NCI-H1092 treated with DMSO at 0.1 percent for 48 hours (cell line): ENCODE results near the gene SLC66A3.

ENCODE experiments used
- DNase-seq: peaks from one replicate; lab custom pipeline; 2025; lab: John Stamatoyannopoulos, UW

The SLC66A3 gene

DNA sequence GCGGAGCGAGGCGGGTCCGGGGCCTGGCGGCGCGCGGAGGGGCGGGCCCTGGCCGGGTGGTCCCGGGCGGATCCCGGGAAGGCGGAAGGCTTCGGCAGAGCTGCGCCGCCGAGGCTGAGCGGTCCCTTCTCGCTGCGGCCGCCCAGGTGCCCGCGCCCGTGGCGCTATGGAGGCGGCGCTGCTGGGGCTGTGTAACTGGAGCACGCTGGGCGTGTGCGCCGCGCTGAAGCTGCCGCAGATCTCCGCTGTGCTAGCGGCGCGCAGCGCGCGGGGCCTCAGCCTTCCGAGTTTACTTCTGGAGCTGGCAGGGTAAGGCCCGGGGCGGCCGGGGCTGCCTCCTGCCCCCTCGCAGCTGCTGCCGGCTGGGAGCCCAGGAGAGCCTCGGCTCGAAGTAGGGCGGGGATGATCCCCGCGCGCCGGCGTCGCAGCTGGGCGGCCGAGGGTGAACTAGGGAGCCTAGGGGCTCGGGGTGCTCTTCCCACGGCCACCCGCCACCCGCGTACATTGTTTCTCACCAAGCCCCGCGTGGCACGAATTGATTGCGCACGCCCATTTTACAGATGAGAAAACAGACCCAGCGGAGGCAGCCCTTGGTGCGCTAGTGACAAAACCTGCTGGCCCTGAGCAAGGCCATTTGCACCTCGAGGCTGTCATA, at the start of gene SLC66A3:
TSS of gene SLC66A3 (plus strand) at position 87 of the 655 bp plus-strand sequence. CDS start at position 167, 80 bp downstream.
- peak; percentile 79 for DNase-seq

DNA sequence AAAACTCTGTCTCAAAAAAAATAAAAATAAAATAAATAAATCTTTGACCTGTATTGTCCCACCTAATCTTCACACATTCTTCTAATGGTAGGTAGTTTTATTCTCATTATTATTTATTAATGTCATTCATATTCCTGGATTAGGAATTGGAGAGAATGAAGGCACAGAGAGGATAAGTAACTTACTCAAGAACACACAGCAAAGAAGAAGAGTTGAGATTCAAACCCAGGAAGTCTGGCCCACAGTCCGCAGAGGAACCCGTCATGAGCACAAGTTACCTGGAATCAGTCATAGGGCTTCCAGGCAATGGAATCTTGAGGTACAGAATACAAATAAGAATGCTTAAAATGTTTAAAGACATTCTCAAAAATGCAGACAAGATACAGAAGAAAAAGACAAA, 46.3 kb upstream of the SLC66A3 start:
- DNase-seq, result no peak

DNA sequence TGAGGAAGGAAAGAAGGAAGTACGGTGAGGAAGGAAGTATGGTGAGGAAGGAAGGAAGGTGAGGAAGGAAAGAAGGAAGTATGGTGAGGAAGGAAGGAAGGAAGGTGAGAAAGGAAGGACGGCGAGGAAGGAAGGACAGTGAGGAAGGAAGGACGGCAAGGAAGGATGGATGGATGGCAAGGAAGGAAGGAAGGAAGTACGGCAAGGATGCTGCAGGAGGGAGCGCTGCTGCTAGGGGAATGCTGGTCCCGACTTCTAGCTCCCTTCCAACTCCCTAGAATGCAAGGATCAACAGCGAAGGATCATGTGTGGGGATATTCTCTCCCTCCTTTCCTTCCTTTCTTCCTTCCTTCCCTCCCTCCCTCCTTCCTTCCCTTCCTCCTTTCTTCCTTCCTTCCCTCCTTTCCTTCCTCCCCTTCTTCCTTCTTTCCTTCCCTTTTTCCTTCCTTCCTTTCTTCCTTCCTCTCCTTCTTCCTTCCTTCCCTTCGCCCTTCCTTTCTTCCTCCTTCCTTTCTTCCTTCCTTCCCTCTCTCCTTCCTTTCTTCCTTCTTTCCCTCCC, 42.3 kb upstream of the SLC66A3 start:
- no peak for DNase-seq

DNA sequence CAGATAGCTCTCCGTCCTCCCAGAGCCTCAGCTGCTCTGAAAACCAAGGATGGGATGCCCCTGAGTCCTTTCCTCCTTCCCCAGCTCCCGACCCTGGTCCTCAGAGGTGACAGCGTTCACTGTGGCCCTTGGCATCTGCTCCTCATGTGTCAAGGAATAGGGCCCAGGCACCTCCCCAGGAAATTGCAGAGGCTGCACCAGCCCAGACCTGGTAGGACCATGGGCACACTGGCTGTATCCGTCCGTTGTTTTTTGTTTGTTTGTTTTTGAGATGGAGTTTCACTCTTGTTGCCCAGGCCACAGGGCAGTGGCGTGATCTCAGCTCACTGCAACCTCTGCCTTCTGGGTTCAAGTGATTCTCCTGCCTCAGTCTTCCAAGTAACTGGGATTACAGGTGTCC, 37.5 kb upstream of the SLC66A3 start:
- no peak for DNase-seq

DNA sequence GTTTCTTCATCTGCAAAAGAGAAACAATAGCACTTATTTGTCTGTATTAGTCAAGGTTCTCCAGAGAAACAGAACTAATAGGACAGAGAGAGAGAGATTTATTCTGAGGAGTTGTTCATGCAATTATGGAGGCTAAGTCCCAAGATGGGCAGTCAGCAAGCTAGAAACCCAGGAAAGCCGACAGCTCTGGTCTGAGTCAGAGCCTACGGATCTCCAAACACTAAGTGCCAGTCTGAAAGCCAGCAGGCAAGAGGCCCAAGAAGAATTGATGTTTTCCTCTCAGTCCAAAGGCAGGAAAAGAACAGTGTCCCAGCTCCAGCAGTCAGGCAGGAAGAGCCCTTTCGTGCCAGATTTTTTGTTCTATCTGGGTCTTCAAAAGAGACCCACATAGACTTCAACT, 36.5 kb upstream of the SLC66A3 start:
- DNase-seq, result no peak

DNA sequence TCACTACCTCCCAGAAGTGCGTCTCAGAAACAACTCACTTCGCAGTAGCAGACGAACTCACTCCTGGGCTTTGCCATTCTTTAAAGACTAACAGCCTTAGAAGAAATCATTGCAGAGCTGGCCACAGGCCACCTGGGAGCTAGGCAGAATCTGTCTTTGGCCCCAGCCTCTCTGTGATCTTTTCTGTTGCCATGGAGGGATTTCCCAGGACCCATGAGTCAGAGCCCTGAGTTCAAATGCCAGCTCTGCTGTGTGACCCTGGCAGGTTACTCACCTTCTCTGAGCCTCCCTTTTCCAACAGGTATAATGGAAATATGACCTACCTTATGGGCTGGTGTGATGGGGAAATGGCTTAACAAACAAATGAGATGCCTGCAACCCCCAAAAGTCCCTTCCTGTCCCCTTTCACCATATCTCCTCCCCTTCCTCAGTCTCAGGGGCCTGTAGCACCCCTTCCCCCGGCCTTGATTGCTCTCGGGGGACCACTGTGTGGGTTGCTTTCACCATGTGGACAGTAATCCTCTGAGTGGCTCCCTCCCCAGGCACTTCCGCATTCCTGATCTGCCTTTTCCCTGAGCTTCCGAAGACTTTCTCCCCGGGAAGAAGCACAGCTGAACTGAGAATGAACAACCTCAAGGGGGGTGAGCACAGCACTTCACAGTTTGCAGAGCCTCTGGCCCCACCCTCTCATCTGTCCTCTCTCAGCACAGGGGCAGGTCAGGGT, 34.0 kb upstream of the SLC66A3 start:
- no peak for DNase-seq

DNA sequence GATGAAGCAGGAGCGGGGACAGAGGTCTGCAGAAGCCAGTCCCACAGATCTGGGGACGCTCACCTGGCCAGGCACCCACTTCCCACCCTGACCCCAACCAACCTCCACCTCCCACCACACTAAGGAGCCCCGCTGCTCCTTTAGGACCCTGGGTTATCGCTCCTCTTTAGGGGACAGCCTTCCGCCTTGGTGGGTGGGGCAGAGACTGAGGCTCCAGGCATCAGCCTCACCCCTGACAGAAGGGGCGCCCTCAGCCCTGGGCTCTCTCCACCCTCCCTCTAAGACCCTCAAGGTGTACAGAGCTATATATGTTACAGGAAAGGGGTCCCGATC, 33.5 kb upstream of the SLC66A3 start:
- DNase-seq, result no peak

DNA sequence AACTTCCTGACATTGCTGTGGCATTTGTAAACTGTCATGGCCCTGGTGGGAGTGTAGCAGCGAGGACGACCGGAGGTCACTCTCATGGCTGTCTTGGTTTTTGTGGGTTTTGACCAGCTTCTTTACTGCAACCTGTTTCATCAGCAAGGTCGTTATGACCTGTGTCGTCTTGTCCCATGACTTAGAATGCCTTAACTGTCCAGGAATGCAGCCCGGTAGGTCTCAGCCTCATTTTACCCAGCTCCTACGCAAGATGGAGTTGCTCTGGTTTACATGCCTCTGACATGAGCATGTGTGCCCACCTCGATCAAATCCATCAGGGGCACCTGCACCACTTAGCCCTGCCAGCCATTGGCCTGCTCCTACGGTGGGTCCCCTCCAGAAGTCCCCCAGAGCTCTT, 32.9 kb upstream of the SLC66A3 start:
- DNase-seq, result no peak

DNA sequence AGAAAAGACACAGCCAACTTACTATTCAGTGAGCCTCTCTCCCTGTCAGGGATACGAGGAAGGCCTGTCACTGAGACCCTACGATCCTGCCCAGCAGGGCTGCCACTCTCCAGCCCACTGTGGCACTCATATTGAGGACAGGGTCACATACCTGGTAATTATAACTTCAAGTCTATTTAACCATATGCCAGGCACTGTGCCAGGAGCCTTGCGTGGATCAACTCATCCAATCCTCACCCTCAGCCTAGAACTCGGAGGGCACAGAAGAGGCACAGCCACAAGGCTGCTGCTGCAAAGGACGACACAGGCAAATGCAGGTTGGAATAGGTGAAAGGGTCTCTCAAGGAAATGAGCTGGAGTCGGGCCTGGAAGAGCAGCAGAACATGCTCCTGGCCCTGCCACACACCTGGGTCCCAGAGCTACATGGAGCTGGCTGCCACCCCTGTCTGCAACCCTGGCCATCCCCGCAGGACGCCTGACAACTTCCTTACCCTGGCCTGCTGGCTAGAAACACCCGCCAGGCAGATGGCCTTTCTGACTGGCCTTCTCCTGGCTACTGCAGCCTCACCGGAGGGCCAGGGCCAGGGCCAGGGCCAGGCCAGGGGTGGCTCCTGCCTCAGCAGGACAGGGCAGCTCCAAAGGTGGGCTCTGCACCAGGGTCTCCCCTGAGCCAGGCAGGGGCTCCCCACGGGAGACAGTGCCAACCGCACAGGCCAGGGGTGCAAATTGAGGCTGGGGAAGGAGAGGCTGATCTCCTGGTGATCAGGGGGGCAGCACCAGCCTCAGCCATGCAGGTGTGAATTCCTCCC, 32.1 kb upstream of the SLC66A3 start:
- no peak for DNase-seq

DNA sequence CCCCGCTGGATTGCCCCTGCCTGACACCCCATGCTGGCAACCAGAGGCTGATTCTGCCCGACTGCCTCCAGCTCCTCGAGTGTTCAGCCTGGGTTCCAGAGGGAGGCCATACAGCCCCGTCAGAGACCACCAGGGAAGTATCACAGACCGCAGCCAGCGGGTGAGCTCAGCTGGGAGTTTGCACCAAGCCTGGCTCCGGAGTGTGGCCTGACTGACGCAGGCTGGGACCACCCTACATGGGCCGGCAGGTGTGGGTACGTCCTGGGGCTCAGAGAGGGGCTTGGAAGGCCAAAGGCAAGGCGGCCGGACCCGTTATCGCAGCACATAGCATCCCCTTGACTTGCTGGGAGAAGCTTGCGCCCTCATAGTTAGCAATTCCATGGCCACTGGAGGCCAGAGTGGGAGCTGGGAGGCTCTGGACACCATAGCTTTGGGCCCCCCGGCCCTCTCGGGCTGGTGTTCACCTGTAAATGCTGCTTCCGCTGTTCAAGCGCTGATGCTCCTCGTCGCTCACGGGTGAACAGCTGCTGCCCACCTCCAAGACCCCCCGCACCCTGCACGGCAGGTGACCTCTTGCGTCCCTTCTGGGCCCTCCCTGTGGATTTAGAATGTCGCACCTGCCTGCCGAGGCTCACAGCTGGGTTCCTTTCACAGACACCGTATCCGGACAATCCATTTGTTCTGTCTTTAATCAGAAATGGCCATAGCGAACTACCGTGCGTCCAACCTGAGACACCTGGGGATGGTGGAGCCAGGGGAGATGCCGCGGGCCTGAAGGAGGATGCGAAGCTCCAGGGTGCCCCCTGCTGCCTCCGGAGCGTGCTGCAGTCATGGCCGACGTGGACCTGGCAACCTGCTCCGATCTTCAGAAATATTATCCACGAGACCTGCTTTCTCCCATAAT, 31.2 kb upstream of the SLC66A3 start:
- DNase-seq, result peak; percentile 62

DNA sequence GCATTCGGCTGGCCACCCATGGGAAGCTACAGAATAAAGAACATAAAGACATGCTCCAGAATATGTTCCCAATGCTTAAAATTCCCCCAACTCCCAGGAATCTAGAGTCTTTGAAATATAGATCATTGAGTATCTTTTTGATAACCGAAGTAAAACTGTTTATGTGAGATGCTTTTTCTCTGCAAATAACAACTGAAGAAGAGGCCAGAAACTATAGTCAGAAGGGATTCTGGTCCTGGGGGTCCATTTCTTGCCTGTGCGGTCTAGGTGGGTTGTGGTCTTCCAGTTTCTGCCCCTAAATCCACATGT, 30.6 kb upstream of the SLC66A3 start:
- no peak for DNase-seq

DNA sequence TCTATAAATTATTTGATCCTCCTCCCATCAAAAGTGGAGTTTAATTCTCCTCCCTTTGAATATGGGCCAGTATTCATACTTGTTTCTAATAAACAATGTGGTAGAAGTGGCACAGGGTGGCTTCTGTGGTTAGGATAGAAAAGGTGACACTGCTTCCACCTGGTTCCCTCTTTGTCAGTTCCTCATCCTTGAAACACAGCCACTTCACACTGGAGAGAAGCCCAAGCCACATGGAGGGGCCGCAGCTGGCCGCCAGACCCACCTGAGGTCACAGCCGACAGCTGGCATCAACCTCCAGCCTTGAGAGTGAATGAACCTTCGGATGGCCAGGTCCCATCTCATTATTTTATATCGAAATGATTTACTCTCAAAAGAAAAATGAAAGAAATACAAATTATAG, 27.5 kb upstream of the SLC66A3 start:
- DNase-seq, result peak; percentile 21

DNA sequence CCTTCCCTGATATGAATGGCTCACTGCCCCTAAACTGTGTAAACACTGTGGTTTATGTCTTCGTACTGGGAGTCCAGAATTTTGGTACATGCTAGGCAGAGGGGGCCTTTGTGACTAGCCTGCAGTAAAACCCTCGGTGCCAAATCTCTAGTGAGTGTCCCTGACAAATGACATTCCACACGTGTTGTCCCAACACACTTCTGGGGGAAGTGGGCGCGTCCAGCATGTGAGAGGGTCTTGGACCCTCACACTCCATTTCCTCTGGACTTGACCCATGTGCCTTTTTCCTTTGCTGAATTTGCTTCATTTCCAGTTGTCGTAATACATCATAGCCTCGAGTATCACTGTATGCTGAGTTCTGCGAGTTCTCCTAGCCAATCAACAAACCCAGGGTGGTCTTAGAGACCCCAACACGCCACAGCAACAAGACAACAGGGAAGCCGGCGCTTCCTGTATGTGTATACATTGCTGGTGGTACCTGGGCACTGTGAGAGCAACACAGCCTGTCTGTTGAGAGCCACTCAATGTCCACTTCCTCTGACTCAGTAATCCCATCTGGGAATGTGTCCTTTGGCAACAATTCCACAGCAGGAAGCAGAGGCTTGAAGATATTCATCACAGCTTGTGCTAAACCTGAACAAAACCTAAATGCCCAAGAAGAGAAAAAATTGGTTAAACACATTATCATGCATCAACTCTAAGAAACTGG, 26.9 kb upstream of the SLC66A3 start:
- no peak for DNase-seq

DNA sequence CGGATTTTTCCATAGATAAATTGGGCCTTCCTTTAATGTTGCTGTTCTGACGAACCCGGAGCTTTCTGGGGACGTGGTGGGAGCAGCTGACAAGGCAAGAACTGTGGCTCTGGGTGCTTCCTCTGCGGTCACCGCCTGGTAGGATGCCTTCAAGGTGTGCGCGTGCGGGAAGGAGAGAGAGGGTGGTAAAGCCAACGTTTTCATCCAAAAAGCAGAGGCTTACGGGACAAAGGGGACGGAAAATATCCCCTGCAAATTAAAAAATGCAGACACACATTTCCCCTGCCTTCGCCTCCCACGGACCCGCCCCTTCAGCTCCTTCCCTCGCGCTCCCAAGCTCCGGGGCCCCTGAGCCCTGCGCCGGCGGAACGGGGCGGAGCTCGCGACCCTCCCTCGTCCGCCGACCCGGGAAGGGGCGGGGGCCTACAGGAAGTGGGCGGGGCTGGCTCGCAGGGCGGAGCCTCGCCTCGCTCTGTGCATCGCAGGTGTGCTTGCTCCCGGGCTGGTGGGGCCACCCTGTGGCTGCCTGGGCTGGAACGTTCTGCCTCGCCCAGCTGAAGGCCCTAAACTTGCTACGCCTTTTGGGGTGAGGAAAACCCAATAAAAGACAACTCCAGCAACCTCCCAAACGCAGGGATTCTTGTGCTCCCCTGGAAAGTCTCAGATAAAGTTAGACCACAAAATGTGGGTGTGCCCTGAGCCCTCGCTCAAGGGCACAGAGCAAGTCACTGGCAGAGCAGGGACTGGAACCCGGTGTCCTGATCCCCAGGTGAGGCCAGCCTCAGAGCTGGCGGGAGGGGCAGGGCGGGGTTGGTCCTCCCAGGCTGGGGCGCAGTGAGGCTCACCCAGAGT, 25.4 kb upstream of the SLC66A3 start:
- DNase-seq, result no peak

DNA sequence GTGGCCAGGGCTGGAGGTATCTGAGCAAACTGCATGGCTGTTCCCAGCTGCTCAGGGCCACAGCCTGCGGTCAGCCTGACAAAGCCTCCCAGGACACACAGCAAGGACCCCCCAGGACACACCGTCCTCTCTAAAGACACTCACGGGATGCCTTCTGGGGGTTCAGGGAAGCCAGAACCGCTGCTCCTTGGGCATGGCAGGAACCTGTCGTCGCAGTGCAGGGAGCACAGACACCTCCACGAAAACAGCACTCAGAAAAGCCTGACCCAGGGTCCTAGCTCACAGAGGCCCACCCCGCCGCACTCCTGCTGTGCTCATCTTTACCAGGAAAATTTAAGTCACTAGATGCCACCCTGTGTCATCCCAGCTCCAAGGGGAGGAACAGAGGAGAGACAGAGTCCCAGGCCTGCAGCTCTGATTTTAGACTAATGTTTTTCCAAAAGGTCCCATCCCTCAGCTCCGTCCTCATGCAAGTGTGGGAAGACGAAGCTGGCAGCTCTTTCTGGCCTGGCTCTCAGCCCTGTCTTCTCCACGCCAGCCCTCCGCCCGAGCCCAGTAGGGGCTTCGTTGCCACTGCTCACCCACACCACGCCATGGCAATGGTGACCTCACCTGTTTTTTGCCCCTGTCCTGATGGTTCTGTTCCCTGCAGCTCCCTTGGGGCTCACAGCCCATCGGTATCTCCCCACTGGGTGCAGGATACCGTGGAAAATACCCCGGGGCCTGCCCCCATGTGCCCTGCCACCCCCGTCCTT, 23.9 kb upstream of the SLC66A3 start:
- no peak for DNase-seq

DNA sequence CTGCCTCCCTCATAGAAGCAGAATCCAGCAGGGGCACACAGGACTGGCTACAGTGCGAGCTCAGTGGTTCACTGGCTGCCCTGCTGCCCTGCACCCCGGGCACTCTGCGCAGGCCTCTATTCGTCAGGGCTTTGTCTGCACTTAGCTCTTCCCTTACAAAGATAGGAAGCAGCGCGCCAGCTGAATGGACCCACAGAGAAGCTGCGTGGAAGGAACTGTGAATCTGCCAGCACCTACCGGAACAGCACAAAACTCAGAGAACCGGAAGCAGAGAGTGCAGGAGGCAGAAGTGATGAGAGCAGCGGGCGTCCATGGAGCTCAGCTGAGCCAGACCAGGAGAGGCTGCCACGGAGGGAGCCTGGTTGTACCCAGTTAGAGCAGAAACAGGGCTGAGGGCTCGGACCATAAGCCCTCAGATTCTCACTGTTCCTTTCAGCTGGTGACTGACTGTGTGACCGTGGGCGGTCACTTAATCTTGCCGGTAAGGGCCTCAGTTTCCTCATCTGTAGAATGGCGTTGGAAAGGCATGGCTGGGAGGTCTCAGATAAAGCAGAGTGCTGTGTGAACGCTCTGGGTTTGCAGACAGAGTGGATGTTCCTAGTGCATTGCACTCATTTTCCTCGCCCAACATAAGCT, 23.1 kb upstream of the SLC66A3 start:
- DNase-seq, result no peak

DNA sequence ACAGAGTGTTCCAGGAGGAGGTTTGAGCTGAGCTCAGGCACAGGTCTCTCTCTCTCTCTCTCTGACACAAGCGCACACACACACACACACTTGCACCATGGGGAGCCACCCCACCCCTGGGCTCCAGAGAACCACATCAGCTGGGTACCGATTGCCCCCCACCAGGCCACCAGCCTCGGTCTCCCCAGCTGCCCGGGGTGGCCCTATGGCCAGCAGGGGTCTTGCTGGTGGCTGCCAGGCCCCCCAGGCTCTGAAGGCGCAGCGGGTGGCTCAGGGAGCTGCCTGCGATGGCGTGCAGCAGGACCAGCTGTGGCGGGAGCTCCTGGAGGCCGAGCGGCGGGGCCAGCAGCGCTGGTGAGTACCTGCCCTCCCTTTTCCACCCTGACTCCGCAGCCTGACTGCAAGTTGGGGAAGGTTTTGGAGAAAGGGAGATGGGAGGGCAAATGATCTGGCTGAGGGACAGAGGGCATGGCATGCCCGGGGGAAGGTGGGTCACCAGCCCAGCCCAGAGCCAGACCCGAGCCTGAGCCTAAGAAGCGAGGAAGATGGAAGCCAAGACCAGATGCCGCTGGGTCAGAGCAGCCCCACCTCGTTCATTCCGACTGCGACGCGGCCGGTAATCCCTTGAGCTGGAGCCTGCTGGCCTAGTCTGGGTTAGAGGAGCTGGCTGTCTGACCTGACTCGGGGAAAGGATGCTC, 21.9 kb upstream of the SLC66A3 start:
- DNase-seq, result no peak

DNA sequence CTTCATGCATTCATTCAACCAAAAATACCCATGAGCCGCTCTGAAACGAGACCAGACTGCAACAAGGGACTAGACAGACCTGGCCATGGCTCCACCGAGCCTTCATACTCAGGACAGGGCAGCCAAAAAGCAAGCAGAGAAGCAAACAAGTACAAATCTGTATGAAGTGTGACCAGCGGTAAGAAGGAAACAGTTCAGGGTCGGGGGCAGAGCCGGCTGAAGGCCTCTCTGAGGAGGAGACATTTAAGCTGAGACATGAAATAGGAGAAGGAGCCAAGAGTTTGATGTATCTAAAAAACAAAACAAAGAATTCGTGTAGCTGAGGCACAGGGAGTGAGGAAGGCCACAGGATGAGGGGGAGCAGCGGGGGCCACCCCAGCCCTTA, 21.3 kb upstream of the SLC66A3 start:
- no peak for DNase-seq

DNA sequence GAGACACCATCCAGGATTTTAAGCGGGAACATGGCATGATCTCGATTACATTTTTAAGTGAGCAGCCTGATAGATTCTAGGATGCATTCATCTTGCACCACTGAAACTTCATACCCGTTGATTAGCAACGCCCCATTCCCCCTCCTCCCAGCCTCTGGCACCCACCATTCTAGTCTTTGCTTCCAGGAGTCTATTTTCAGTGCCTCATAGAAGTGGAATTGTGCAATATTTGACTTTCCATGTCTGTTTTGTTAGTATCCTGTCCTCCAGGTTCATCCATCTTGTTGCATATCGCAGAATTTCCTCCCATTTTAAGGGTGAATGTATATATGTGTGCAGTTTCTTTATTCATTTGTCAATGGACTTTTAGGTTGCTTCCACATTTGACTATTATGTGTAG, 20.9 kb upstream of the SLC66A3 start:
- no peak for DNase-seq
